COR-L47 (cell line): ENCODE data around the gene GABRR2.
"Not testable (repeated sequence)": the region's sequence is repeated elsewhere in the genome, so short reads cannot be mapped to it uniquely, and the experiment has no call there.

Experiments
- DNase-seq: peaks from one replicate; lab custom pipeline; 2025; lab: John Stamatoyannopoulos, UW

Gene GABRR2

DNA sequence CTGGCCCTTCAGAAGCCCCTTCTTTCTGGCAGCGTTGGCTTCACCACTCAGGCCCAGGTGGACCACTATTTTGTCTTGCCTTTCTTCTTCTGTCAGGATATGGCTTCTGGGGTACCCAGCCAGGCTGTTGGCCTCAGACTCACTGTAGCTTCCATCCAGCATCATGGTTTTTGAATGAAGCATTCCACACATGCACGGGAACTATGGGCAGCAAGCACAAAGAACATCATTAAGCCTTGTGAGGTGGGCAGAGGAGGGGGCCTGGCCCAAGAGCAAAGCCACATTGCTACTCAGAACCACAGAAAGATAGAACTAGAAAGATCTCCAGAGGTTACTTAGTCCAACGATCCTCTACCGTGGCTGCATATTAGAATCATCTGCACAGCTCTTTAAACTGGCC lies 57.3 kb downstream of the GABRR2 start:
- no peak for DNase-seq

DNA sequence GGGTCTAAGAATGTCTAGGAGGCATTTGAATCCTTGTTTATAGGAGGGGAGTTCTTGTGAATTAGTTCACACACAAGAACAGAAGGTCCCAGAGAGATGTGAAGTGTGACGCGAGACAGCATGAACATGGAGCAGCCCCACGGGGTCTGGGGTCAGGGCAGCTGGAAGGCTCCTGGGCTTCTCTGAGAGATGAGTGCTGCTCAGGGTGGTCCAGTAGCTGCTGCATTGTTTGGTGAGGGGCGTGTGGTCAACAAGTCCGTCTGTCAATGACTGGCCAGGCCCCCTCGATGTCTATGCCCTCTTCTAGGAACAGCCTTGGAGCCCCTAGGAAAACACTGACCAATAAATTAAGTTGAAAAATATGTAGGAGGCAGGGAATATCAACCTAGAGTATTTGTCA lies 57.8 kb downstream of the GABRR2 start:
- DNase-seq: no peak

DNA sequence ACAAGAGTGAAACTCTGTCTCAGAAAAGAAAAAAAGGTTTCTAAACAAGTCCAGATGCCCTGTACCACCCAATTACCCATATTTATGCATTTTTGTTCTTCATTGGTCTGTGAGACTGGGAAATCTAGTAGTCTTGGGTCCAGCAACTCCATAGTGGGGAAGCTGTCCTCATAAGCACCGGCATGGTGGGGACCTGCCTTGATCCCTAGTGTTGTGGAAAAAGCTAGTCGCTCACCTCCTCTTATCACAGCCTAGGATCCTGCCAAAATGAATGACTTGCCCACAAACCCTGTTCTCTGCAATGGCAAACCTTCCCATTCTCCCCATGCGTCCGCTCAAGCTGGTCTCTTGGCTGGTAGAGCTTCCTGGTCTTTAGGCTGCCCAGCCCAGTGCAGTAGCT lies 59.7 kb downstream of the GABRR2 start:
- no peak for DNase-seq

DNA sequence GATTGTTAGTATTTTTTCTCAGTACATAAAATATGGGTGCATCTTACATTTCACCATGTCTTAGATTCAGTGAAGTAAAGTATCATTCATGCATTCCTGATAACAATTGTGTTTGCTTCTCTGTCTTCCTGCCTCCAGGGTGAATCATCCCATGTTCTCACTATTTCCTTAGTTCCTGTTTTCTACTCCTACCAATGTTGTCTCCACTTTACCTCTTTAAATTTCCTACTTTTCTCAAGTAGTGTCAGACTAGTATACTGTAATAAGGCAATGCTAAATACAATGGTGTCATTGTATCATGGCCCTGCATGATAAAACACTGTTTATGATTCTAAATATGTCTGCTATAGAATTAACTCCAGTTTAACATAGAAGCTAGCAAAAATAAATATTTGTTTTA lies 60.5 kb downstream of the GABRR2 start:
- no peak for DNase-seq

DNA sequence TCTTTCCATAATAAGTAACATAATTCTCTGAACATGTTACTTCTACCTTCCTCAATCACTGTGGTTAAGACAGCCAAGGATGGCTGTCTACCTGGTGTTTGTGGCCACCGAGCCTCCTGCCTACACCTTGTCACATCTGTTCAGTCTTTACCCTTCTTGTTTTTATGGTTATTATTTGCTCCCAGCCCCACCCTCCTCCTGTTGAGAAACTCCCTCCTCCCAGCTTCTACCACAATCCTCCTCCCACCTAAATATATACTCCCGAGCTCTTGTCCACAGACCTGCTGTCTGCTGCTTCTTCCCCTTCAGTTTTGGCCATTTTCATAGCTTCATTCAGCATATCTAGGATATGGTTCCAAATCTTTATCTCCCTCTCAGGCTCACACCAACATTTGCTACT lies 62.2 kb downstream of the GABRR2 start:
- DNase-seq: no peak

DNA sequence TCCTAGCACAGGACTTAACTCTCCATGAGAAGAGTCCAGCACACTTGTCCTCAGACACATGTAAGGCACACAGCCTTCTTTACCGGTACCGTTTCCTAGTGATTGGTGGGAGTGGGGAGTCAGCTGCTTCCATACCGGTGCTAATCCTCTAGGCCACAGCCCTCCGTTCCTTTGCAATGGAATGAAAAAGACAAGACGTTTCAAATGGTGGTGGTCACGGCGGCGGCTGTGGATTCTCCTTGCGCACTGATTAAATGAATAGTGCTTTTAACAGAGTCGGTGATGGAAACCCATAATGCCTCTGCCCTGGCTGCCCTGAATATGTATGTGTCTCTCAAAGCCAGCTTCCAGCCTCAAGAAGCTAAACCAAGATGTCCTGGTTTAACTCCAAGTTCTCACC lies 63.1 kb downstream of the GABRR2 start:
- no peak for DNase-seq

DNA sequence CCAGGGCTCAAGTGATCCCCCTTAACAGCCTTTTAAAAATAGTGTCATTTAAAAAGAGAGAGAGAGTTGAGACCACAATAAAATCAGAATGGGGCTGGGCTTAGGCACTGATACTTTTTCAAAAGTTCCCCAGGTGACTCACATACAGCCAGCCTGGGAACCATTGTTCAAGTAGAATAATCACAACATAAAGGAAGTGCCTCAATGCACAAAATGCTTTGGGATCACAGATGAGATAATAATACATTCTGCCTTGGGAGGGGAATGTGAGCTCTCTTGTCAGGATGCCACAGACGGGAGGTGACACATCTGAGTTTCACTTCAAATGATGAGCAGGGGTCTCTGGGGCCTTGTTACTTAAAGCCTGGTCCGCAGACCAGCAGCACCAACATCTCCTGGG lies 63.9 kb downstream of the GABRR2 start:
- DNase-seq: no peak

DNA sequence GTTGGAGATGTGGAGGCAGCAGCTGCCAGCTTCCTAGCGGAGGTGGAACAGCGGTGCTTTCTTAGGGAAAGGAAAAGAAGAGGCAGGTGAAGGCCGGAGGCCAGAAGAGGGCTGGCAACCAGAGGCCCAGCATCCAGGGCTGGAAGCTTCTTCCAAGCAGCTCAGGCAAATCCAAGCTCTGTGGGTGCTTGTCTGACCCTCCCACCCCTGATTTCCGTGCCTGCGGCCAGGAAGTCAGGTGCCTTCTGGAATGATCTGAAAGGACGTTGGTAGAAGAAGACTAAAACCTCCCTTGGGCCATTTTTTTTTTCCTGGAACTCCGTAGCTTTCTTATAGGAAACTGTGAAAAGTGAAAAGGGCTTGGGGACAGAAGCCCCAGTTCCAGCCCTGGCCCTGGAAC lies 64.9 kb downstream of the GABRR2 start:
- no peak for DNase-seq

DNA sequence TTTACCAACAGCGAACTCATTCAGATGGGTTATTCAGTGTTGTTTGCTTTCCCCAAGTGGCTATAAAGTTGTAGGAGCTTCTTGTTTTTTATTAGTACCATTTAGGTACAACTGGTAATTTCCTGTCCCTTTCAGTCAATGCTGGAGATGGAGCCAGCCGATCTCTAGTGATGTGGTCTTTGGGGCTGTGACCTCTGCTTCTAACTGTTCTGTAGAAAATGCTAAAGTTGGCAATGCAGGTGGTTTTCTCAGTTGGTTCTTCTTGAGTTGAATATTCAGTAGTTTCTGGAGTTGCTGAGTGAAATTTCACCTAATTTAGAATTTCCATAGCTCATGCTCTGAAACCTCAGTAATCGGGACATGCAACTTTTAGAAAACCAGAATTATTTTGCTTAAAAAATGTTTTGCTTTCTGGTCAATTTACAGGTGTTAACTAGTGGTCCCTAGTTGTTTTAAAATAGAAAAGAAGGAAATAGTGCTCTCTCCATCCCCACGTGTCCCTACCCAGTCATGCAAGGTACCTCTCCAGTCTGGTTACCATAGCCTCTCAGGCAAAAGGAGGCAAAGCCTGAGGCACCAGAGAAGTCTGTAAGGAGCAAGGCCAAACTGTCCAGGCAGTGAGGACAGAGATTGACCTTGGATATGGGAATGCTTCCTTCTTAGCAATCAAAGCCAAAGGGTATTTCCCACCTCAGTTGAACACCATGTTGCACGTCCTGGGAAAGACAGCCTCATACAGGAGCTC lies 70.7 kb downstream of the GABRR2 start:
- DNase-seq: no peak

DNA sequence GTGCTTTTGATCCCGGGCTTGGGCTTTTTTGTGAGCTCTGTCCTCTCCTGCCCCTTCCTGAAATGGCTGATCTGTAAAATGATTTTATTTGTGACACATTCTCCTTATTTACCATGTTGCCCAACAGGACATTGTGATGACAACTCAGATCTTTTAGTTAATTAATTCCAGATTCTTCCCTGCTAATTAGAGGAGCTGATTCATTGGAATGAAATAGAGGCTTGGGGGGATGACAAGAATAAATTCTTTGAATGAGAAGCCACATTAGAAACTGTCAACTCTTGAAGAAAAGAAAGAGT lies 71.8 kb downstream of the GABRR2 start:
- no peak for DNase-seq

DNA sequence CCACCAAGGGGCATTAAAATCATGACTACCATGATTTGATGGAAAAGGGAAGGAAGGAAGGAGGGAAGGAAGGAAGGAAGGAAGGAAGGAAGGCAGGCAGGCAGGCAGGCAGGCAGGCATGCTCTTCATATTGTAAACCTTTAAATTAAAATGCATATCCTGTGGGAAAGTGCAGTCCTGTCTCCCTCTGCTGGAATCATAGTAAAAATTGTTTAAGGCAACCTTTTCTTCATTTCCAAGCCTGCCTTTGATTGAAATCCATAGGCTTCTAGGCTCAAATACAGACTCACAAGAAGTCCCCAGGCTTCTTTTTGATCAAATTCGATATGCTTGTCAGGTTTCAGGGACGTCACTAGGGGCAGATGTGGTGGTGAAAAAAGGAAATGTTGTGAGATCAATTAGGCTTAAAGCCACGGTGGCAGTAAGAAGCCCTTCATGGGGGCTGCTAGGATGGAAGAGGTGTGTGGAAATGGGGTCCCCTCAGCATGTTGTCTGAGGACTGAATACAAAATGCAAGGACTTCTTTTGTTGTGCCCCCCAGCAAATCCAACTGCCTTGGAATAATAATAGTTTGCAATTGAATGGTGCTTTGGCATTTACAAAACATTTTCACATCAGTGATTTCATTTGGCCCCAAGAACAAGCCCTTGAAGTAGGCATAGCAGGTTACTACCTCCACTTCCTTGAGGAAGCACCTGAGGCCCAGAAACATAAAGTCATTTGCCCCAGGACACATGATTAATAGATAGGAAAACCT lies 72.3 kb downstream of the GABRR2 start:
- DNase-seq: peak; percentile 41

DNA sequence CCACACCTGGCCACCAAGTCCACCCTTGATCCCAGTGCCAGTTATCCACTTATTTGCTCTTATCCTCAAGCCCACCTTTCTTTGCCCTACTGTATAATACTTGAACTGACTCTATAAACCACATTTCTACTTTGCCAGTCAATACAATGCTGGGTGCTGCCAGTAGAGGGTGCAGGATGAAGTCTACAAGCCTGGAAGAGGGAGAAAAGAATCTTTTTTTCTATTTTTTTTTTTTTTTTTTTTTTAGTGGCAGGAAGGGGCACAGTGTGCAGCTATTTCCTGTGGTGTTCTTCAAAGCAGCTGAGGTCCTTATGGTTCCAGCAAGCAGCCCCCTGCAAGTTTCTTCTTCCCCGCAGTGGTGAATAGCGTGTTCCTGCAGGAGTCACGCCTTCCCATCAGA lies 75.8 kb downstream of the GABRR2 start:
- DNase-seq: no peak

DNA sequence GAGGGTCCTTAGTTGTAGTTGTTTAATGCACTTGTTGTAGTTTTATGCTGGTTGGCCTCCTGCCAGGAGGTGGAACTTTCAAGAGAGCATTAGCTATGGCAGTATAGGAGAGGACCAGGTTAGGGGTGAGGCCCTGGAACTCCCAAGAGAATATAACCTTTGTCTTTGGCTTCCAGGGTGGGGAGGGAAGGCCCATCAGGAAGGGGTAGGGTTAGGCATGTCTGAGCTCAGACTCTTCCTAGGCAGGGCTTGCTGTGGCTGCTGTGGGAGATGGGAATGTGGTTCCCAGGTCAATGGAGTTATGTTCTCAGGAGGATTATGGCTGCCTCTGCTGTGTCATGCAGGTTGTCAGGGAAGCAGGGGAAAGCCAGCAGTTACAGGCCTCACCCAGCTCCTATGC lies 77.9 kb downstream of the GABRR2 start:
- no peak for DNase-seq

DNA sequence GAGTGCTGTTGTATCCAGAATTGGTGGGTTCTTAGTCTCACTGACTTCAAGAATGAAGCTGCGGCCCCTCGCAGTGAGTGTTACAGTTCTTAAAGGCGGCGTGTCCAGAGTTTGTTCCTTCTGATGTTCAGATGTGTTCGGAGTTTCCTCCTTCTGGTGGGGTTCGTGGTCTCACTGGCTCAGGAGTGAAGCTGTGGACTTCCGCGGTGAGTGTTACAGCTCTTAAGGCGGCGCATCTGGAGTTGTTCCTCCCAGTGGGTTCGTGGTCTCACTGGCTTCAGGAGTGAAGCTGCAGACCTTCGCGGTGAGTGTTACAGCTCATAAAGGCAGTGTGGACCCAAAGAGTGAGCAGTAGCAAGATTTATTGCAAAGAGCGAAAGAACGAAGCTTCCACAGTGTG lies 81.5 kb downstream of the GABRR2 start:
- not testable (repeated sequence) for DNase-seq

DNA sequence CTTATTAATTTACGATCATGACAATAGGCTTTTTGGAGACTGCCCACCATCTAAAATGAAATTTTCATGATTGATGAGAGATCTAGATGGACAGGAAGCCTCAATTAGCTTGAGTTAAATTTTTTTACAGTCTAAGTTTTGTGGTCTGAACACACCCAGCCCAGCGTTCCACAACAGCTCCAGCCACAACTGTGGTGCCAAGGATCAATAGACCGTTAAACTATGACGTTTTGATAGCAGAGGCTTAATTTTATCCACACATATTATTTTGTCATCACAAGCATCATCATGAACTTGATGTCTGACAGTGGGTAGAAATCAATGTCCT lies 92.4 kb downstream of the GABRR2 start:
- no peak for DNase-seq

DNA sequence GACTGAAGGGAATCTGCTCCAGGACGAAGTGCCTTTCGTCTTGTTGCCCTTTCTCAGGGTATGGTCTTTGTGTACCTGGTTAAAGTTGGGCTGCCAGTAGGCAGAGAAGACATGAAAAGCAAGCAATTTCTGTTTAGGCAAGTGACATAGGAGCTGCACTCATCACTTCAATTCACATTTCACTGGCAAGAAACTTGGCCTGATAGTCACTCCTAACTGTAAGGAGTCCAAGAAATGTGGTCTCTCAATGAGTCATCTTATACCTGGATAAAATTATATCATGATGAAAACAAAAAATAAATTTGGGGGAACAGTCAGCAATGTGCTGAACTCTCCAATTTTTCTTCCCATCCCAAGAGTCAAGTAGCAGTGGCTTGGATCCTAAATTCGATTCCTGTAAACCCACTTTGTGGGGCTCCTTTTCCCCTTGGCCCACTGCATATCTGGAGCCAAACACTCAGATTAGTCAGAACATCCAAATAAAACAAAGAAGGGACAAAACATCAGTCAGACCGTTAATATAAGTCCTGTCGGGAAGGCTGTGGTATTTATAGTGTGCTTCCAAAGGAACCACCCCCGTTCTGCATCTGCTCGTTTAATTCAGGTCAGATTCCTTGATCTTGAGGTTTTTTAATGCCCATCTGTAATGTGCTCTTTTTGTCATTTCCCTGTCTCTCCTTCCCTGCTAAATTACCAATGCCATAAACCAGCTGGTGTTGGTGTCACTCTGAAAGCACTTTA lies 93.0 kb downstream of the GABRR2 start:
- no peak for DNase-seq

DNA sequence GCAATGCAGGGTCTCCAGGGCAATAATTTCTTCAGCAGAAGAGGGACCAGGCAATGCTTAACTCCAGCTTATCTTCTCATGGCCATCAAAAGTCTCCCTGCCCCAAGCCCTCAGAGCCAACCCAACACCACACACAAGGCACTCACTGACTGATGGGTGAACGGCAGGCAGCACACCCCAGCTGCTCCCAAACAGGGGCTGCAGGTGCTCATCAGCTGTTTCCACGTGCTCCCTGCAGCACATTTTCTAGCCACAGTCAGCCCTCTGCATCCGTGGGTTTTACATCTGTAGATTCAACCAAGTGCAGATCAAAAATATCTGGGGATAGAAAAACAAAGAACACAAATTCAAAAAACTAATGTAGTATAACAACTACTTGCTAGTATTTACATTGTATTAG lies 94.0 kb downstream of the GABRR2 start:
- no peak for DNase-seq

DNA sequence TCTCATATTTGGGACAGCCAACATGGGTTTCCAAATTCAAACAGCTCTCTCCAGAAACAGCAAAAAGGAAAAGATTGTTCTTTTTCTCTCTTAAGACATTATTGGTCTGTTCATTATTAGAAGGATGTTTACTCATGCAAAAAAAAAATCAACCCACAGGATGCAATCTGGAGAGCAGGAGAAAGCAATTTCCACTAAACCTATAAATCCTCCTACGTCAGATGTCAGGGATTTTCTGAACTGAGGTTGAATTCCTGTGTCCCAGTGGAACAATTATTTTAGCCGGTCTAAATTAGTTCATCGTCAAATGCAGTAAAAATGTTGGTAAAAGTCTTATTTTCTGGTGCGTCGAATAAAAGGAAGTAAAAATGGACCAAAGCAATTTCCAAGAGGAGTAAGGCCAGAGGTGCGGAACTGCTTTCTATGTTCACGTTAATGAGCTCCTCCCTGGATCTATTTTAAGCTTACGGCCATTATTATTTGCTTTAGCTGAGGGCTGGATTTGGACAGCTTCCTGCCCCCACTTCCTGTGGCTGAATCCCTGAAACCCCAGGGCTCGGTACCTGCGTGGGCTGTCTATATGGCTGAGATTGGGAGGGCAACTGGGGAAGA lies 97.7 kb downstream of the GABRR2 start, which contains the start of gene GABRR1:
Gene GABRR1, minus strand, starts transcription at position 60 of the 612 bp plus-strand sequence. Its CDS starts 36 bp downstream, at position 24.
- no peak for DNase-seq

DNA sequence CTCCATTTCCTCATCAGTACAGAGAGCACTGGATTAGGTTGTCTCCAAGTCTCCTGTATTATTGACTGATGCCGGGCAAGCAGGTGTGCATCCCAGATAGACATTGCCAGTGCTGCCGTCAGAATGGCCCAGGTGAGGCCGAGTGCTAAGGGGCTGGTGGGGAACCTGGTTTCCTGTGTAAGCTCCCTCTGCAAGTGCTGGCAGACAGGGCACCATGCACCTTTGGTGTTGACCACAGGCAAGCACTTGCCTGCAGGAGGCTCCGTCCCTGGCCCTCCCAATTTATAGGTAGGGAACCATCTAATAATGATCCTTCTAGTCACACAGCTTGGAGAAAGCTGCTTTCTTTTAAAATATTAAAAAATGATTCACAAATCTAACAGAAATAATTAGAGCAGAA lies 98.7 kb downstream of the GABRR2 start:
- no peak for DNase-seq

DNA sequence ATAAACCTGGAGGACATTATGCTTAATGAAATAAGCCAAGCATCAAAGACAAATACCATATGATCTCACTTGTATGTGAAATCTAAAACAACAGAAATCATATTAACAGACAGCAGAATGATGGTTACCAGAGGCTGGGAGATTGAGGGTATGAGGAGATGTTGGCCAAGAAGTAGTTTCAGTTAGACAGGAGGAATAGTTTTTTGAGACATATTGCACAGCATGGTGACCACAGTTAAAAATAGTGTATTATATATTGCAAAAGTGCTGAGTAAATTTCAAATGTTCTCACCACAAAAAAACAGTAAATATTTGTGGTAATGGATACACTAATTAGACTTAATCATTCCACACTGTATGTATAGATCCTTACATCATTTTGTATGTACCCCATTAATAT lies 99.7 kb downstream of the GABRR2 start:
- DNase-seq: no peak

DNA sequence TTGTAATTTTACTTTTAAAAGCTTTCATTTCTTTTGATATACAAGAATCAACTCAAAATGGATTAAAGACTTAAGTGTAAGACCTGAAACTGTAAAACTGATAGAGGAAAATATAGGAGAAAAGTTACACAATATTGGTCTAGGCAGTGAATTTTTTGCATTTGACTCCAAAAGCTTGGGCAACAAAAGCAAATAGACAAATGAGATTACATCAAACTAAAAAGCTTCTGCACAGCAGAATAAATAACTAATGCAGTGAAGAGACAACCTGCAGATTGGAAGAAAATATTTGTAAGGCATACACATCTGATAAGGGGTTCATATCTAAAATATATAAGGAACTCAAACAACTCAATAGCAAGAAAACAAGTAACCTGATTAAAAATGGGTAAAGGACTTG lies 100.9 kb downstream of the GABRR2 start:
- no peak for DNase-seq

DNA sequence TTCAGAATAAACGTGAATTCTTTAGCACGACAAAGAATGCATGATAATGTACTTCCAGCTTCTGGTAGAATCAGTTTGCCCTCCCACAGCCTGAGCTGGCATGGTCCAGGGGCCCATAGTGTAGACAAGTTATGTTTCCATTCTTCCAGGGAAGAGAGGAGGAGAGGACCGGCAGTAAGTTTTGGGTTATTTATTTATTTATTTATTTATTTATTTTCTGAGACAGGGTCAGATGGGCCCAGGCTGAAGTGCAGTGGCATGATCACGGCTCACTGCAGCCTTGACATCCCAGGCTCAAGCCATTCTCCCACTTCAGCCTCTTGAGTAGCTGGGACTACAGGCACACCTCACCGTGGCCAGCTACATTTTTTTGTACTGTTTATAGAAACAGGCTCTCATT lies 102.6 kb downstream of the GABRR2 start:
- DNase-seq: no peak

DNA sequence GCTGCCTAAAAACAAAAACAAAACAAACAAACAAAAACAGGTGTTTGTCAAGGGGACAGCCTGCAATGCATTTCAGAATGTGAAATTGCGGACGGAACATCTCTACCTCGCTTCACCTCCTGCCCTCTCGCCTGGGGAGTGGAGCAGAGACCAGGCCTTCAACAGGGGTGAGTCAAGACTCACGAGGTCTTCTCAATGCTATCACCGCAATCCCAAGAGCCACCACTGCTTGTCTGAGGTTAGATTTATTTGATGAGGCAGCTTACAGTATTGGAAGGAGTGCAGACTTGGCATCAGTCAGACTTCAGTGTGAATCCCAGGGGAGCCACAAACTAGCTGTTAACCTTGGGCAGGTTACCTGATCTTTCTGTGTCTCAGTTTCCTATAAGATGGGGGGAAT lies 105.6 kb downstream of the GABRR2 start:
- DNase-seq: no peak
